H1 (cell line): ENCODE measurements around the gene ATP6V0E2. TPM values are rescaled to one million over a fixed set of nuclear protein-coding genes. Genes with fewer than 3 reads are reported as not detected.

Experiments used
- CTCF ChIP-seq, 3 experiments: IDR thresholded peaks; 1 replicate in 2 of 3; 2 replicates in 1 of 3; pipeline versions ENCODE4 v1.5.1 to v1.6.1; 2011; ENCODE audit warnings: low read length in 3 of 3, mild to moderate bottlenecking in 3 of 3, inconsistent platforms in 2 of 3, low read depth in 1 of 3, moderate library complexity in 1 of 3; ENCODE audit not compliant: insufficient read depth in 1 of 3; ENCODE audit errors: control extremely low read depth in 1 of 3
- RAD21 ChIP-seq, 2 experiments: IDR thresholded peaks in 1 of 2; conservative IDR thresholded peaks in 1 of 2; 2 replicates each; pipeline ENCODE4 v1.6.1; 2011; ENCODE audit warnings: low read depth in 2 of 2, low read length in 2 of 2, improper control_type of control experiment in 1 of 2, inconsistent platforms in 1 of 2, mild to moderate bottlenecking in 1 of 2, moderate library complexity in 1 of 2
- polyA plus RNA-seq, 7 experiments: library from polyadenylated mRNA; depleted of rRNA in 3 of 7; stranded (reverse) in 5 of 7; unstranded in 2 of 7; fragments of >200 nt in 5 of 7; fragments of 200-250 nt in 2 of 7; gene quantifications; 1 replicate in 5 of 7; 2 replicates in 1 of 7; 4 replicates in 1 of 7; pipeline versions ENCODE4 v1.2.1 to v1.2.3, GENCODE V29; 2011 to 2013; ENCODE audit warnings: missing spikeins in 2 of 7, mixed read lengths in 2 of 7
- total RNA-seq: library from RNA; stranded (reverse); fragmentation: NEBNext Ultra II Directional; extraction: Animal tissue kit (Norgen Biotek cat#: 25700); gene quantifications from 2 replicates; pipeline ENCODE4 v1.2.1, GENCODE V29; 2021

The ATP6V0E2 gene
- total and polyA plus RNA-seq, 2 of the 8 experiments (the other 6 are each of a cell fraction or from before 2014, with no cell fraction given): 26.1 to 47.9 TPM

GRCh38 chr7:149861728-149862045 lies 12.1 kb upstream of the ATP6V0E2 start (continued):
- TF ChIP-seq RAD21 (IDR thresholded peaks at IDR 0.05 in 1 of 2, conservative IDR thresholded peaks at IDR 0.05 in 1 of 2; ENCODE audit: low read depth in 2 of 2, low read length in 2 of 2): no peak
- TF ChIP-seq CTCF (IDR thresholded peaks at IDR 0.05; ENCODE audit: control extremely low read depth in 1 of 3, insufficient read depth in 1 of 3, low read depth in 1 of 3, low read length in 3 of 3): no peak
